HL-60/S4 (cell line): ENCODE measurements around the gene S100A14.

Experiments
- in situ Hi-C: fragments of 300-500 bp; cut with MboI; formaldehyde crosslinking; loops from 2 replicates; pipeline ENCODE4 v1.14.3; 2022; ENCODE audit warnings: low sequenced_read_pairs

S100A14 gene

DNA sequence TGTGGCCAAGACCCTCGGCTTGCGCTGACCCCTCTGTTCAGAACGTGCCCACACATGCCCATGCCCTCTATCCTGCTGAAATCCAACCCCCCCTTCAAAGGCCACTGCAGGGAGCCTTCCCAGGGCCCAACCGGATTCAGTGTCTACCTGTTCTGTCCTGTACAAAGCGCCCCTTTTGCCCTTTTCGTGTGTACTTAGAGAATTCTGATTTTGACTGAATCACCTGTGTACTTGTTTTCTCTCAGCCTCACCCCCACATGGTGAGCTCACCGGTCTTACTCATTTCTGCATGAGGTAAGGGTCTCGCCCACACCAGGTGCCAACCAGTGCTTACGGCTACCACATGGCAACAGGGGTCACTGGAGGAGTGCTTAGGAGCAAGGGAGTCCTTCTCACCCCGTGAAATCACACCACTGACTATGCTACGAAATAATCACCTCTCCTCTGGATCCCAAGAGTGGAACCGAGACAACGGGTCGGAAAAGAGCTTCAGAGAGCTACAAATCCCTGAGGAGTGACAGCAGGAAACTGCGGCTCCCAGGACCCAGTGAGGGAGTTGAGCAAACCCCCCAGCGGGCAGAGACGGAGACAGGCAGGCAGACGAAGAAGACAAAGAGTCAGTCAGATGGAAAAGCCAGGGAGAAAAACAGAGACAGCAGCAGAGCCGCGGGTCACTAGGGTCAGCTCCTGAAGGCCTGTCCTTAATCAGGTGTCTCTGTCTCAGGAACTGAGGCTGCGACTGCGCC lies 48.3 kb downstream of the S100A14 start:
- in situ Hi-C loops: loop anchor here (5.0 to 10.0 kb wide), 2 partner anchors 35 to 53 kb away; no protein-coding TSS in a partner anchor

DNA sequence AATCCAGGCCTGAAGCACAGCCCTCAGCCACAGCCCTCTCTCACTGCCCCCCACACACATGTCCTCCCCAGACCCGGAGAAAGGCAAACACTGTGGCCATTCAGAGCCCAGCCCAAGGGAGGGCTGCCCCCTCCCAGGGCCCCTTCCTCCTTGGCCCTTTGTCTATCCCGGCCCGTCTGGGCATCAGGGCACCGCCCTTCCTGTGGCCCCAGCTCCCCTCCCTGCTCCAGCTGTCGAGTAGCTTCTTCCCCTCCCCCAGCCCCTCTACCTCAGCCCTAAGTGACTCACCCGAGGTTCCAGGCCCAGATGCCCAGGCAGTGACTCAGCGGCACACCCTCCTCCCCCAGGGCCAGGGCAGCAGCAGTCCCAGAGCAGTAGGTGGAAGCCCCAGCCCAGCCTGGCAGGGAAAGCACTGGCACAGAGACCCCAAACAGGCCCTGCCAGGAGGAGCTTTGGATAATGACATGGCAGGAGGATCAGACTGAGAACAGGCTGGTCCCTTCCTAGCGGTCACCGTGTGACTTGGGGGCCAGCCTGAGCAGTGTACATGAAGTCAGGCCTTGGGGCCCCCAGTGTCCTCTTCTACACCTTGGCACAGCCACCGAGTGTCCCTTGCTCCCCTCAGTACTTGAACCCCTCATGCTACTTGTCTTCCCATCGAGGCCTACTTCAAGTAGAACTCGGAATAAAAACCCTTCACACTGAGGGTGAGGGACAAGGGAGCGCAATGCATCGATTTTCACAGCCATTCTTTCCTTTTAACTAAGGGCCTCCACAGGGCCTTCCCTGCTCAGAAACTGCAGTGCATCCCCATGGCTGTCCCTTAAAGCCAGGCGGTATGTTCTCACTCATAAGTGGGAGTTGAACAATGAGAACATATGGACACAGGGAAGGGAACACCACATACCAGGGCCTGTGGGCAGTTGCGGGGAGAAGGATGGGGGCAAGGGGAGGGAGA lies 49.4 kb downstream of the S100A14 start:
- in situ Hi-C loops: loop anchor here (5.0 to 10.0 kb wide), 2 partner anchors 34 to 52 kb away; no protein-coding TSS in a partner anchor

GRCh38 chr1:153565529-153566374 lies 50.4 kb downstream of the S100A14 start, which contains the start of gene S100A2:
S100A2 (minus strand) TSS chr1:153565844; CDS start chr1:153563877, 1,967 bp downstream.
- in situ Hi-C loops: loop anchor here (5.0 to 10.0 kb wide), 2 partner anchors 33 to 51 kb away; no protein-coding TSS in a partner anchor
